GM23248 (cell line): ENCODE measurements around the gene CEBPG.

Source experiments
- EZH2 ChIP-seq: fragments of 200-600 bp; sonication (generic); IDR thresholded peaks from 2 replicates; pipeline ENCODE4 v1.6.1; 2018; ENCODE audit warnings: antibody characterized with exemption, mild to moderate bottlenecking; ENCODE audit not compliant: insufficient read depth, poor library complexity, severe bottlenecking
- EZH2phosphoT487 ChIP-seq: fragments of 200-600 bp; sonication (generic); IDR thresholded peaks from 2 replicates; pipeline ENCODE4 v1.6.1; 2018; ENCODE audit warnings: antibody characterized with exemption, moderate library complexity, mild to moderate bottlenecking, low read depth; ENCODE audit not compliant: insufficient read depth

GRCh38 chr19:33424181-33424580 lies 50.7 kb downstream of the CEBPG start:
- TF ChIP-seq EZH2 (no peak), EZH2phosphoT487 (no peak)
